ENCODE results near the gene ASCC3. TPM values are rescaled to one million over a fixed set of nuclear protein-coding genes. Genes with fewer than 3 reads are reported as not detected.

The ASCC3 gene
- polyA plus RNA-seq, 2 of the 4 experiments (the other 2 are of a cell fraction) = 17.4 to 35.3 TPM

DNA sequence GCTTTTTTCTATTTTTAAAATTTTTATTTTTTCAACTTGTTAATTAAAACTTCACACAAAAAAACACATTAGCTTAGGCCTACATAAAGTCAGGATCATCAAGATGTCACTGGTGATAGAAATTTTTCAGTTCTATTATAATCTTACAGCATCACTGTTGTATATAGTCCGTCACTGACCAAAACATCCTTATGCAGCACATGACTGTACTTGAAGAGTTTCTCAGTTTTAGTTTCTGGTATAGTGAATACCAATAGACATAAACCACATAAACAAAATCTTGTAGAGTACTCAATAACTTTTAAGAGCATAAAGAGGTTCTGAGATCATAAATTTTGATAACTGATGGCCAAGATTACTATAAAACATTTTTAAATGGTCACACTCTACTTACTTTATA is 71.8 kb downstream of the ASCC3 start (continued):
- TF ChIP-seq CBX2 (IDR thresholded peaks at IDR 0.05; ENCODE audit: borderline replicate concordance, low read depth) = no peak

- no peak for DNase-seq (ENCODE audit: low read depth in 1 of 2, low spot score in 1 of 2)
- Histone ChIP-seq H3K9me3 (no peaks in the 10 kb centered on the region), H3K4me3 (no peak overlapping the region), H3K4me1 (no peaks in the 10 kb centered on the region), H3K27ac (no peak overlapping the region), H3K4me2 (no peak overlapping the region)
- 82% methylated on average over 3 of the region's 3 CpGs for WGBS (ENCODE audit: missing lambda C conversion rate)
- ATAC-seq = no peak
- no peak for FAIRE-seq
- CTCF ChIA-PET = no interaction called here
- TF ChIP-seq HOXB5 (CRISPR knock-in tag; IDR thresholded peaks at IDR 0.05) (no peak), KDM5A (IDR thresholded peaks at IDR 0.05) (no peak), TFCP2L1 (CRISPR knock-in tag; IDR thresholded peaks at IDR 0.05) (no peak), CBX2 (IDR thresholded peaks at IDR 0.05; ENCODE audit: borderline replicate concordance, low read depth) (no peak), MAX (IDR thresholded peaks at IDR 0.05) (no peak), EP300 (IDR thresholded peaks at IDR 0.05) (no peak), KDM1A (IDR thresholded peaks at IDR 0.05; ENCODE audit: low read depth) (no peak), FOXS1 (CRISPR knock-in tag; IDR thresholded peaks at IDR 0.05) (no peak), FOSL2 (IDR thresholded peaks at IDR 0.05) (no peak), FOSL2 (CRISPR knock-in tag; IDR thresholded peaks at IDR 0.05) (no peak)
- TF ChIP-seq, protein P1, sequence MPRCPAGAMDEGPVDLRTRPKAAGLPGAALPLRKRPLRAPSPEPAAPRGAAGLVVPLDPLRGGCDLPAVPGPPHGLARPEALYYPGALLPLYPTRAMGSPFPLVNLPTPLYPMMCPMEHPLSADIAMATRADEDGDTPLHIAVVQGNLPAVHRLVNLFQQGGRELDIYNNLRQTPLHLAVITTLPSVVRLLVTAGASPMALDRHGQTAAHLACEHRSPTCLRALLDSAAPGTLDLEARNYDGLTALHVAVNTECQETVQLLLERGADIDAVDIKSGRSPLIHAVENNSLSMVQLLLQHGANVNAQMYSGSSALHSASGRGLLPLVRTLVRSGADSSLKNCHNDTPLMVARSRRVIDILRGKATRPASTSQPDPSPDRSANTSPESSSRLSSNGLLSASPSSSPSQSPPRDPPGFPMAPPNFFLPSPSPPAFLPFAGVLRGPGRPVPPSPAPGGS (IDR thresholded peaks at IDR 0.05) = no peak
- POLR2A ChIA-PET = no interaction called here
These were observed 72.4 kb downstream of the ASCC3 start for GRCh38 chr6:100808638-100809275.

DNA sequence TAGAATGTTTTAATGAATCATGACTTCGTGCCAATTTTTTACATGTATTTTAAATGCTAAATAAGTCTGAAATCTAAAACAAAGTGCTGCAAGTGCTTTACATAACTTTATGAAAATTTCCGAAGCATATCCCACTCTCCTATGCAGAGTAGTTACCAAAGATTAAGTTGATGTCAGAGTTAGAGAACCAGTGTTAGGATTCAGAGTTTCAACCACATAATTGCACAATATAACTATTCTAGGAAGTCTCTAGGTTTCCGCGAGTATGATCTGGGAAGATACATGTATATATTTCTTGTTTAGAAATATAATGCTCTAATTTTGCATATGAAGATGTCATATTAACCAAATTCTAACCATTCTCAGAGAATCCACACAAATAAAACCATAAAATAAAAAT is 74.8 kb downstream of the ASCC3 start:
- TF ChIP-seq, protein P2, sequence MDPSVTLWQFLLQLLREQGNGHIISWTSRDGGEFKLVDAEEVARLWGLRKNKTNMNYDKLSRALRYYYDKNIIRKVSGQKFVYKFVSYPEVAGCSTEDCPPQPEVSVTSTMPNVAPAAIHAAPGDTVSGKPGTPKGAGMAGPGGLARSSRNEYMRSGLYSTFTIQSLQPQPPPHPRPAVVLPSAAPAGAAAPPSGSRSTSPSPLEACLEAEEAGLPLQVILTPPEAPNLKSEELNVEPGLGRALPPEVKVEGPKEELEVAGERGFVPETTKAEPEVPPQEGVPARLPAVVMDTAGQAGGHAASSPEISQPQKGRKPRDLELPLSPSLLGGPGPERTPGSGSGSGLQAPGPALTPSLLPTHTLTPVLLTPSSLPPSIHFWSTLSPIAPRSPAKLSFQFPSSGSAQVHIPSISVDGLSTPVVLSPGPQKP (IDR thresholded peaks at IDR 0.05; ENCODE audit: low read depth, low read length) = no peak
- TF ChIP-seq HOXB13 (CRISPR knock-in tag; IDR thresholded peaks at IDR 0.05; ENCODE audit: low read depth) (no peak), FOSB (CRISPR knock-in tag; IDR thresholded peaks at IDR 0.05) (no peak), NFE2L2 (conservative IDR thresholded peaks at IDR 0.05; ENCODE audit: low read length) (no peak), RCOR1 (IDR thresholded peaks at IDR 0.05; ENCODE audit: low read depth, low read length) (no peak), MAFK (IDR thresholded peaks at IDR 0.05; ENCODE audit: partially characterized antibody) (no peak), ZFP36 (IDR thresholded peaks at IDR 0.05; ENCODE audit: borderline replicate concordance, partially characterized antibody) (no peak), CHD2 (IDR thresholded peaks at IDR 0.05; ENCODE audit: low read length, partially characterized antibody) (no peak)
- TF ChIP-seq, protein P3, sequence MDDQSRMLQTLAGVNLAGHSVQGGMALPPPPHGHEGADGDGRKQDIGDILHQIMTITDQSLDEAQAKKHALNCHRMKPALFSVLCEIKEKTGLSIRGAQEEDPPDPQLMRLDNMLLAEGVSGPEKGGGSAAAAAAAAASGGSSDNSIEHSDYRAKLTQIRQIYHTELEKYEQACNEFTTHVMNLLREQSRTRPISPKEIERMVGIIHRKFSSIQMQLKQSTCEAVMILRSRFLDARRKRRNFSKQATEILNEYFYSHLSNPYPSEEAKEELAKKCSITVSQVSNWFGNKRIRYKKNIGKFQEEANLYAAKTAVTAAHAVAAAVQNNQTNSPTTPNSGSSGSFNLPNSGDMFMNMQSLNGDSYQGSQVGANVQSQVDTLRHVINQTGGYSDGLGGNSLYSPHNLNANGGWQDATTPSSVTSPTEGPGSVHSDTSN (IDR thresholded peaks at IDR 0.05) = no peak
- ChIA-PET POLR2A (no interaction called here), CTCF (no interaction called here)

More for the DNA sequence above, 74.8 kb downstream of the ASCC3 start:
- no peak for ATAC-seq
- no peak overlapping the region for H3K4me2 ChIP-seq
- no peak for FAIRE-seq
- H3K4me3 ChIP-seq = no peak overlapping the region
- no peak for DNase-seq (ENCODE audit: low read depth in 1 of 2, low spot score in 1 of 2)
- H3K4me1 ChIP-seq = no peaks in the 10 kb centered on the region
- no peak overlapping the region for H3K27ac ChIP-seq
- no peaks in the 10 kb centered on the region for H3K9me3 ChIP-seq
- whole genome bisulfite sequencing (ENCODE audit: missing lambda C conversion rate) = 95% methylated on average over 4 of the region's 4 CpGs
